Ureter (tissue), 1 donor: ENCODE data around the gene FAM163B. TPM values are rescaled to one million over a fixed set of nuclear protein-coding genes. Genes with fewer than 3 reads are reported as not detected.
"Not testable (repeated sequence)": the region's sequence is repeated elsewhere in the genome, so short reads cannot be mapped to it uniquely, and the experiment has no call there.

Experiments
- DNase-seq: peaks from one replicate; pipeline ENCODE4 v3.0.0-alpha.2; 2020; ENCODE audit warnings: low spot score
- total RNA-seq: library from RNA; stranded (reverse); gene quantifications from one replicate; pipeline ENCODE4 v1.2.4, GENCODE V29; 2023
- donor health status: DM: yes; HTN: yes; CAD: no.

FAM163B gene
- total RNA-seq, 1 donor from 2014 or later = not detected

DNA sequence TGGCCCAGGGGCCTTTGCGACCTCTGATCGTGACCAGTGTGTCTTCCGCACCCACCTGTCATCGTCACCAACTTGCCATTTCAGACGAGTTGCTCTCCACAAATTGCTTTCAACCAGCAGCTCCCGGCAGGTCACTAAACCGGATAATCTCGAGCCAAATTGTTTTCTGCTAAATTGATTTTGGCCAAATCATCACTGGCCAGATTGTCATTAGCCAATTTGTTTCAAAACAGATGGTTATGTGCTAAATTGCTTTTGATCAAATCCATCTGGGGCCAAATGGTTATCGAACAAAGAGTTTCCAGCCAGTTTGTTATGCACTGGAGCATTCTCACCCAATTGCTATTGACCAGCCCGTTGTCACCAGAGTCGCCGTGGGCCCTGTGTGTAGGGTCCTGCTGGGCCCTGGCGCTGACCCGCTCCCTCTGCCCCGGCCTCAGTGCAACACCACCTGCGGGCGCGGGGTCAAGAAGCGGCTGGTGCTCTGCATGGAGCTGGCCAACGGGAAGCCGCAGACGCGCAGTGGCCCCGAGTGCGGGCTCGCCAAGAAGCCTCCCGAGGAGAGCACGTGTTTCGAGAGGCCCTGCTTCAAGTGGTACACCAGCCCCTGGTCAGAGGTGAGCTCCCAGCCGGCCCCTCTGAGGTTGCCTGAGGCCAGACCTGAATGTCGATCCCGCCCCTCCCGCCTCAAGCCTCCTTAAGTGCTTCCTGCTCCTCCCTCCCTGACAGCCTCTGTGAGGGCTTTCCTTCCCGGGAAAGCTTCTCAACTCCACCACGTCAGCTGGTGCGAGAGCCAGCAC, 39.1 kb downstream of the FAM163B start:
- DNase-seq = no peak

DNA sequence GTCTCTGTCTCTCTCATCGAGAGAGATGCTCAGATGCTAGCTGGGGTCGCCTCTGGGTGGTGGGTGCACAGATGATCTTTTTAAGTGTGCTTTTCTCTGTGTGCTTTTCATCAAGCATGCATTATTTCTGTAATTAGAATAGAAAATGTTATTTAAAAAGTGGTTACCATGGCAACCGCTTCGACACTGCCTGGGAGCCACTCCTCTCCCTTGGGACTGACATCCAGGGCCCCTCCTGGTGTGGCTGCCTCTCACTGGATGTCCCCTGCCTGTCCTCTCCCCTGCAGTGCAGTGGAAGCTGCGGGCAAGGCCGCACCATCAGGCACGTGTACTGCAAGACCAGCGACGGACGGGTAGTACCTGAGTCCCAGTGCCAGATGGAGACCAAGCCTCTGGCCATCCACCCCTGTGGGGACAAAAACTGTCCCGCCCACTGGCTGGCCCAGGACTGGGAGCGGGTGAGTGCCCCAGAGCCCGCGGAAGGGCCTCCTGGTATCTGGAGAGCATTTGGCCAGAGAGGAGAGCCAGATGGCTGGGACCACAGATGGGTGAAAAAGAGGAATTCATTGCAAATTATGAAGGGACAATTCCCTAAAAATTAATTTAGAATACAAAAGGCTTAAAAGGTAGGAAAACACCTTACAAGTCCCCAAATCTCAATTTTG, 39.9 kb downstream of the FAM163B start:
- DNase-seq = no peak

DNA sequence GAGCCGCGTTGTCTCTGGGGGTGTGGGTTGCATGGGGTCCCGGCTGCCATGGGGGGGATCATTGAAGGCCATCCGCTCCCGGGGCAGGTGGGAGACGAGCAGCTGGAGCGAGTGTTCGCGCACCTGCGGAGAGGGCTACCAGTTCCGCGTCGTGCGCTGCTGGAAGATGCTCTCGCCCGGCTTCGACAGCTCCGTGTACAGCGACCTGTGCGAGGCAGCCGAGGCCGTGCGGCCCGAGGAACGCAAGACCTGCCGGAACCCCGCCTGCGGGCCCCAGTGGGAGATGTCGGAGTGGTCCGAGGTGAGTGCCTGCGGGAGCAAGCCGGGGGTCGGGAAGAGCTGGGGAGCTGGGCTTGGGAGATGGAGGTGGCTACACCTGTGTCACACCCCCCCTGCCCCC, 41.0 kb downstream of the FAM163B start:
- no peak for DNase-seq

DNA sequence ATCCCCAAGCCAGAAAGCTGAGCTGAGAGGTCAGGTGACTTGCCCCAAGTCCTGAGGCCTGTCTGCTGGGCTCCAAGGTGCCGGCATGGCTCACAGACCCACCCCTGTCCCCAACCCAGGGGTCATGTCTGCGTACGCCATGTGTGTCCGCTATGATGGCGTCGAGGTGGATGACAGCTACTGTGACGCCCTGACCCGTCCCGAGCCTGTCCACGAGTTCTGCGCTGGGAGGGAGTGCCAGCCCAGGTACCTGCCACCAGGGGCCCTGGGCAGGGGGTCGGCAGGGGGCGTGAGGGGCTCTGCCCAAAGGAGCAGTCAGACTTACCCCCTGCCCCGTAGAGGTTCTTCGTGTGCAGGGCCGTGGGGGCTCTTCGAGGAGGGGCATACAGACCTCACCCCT, 42.4 kb downstream of the FAM163B start:
- DNase-seq = no peak

GRCh38 chr9:133566382-133566781, 42.8 kb downstream of the FAM163B start:
- no peak for DNase-seq

DNA sequence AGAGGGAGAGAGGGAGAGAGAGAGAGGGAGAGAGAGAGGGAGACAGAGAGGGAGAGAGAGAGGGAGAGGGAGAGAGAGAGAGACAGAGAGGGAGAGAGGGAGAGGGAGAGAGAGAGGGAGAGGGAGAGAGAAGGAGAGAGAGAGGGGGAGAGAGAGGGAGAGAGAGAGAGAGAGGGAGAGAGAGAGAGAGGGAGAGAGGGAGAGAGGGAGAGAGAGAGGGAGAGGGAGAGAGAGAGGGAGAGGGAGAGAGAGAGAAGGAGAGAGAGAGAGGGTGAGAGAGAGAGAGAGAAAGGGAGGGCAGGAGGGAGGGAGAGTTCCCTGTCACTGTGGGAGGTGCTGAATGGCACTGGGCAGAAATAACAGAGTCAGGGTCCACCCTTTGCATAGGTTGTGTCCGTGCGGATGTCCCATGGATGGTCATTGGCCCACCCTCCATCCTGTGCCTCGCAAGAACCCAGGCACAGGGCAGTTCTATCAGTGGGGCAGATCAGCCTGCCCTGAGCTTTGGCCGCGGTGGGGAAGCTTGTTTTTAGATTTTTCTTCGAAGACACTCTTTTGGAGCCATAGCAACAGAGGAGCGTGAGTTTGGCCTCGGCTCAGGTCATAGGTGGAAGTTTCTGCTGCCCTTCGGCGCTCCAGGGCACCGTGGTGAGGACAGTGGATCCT, 44.6 kb downstream of the FAM163B start:
- no peak for DNase-seq

DNA sequence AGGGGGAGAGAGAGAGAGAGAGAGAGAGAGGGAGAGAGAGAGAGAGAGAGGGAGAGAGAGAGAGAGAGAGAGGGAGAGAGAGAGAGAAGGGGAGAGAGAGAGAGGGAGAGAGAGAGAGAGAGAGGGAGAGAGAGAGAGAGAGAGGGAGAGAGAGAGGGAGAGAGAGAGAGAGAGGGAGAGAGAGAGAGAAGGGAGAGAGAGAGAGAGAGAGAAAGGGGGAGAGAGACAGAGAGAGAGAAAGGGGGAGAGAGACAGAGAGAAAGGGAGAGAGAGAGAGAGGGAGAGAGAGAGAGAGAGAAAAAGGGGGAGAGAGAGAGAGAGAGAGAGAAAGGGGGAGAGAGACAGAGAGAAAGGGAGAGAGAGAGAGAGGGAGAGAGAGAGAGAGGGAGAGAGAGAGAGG, 45.4 kb downstream of the FAM163B start:
- DNase-seq = not testable (repeated sequence)

DNA sequence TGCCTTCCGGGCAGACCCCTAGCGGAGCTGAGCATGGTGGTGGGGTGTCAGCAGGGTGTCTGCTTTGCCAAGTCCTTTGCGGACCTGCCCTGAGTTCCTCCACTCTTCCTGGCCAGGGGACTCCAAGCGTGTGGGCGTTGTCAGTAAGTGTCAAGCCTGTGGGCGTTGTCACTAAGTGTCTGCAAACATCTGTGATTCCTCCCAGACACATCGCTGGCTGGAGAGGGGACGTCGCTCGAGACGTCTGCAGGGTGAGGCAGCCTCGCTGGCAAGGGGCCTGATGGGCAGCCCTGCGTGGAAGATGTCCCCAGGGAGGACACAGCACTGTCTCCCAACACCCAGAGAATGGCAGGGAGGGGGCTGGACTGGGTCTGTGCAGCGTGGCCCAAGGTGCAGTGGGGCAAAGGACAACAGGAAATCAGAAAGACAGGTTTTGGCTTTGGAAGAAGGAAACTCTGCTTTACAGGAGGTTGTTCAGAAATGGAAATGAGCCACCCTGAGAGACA, 45.8 kb downstream of the FAM163B start:
- peak; percentile 61 for DNase-seq

DNA sequence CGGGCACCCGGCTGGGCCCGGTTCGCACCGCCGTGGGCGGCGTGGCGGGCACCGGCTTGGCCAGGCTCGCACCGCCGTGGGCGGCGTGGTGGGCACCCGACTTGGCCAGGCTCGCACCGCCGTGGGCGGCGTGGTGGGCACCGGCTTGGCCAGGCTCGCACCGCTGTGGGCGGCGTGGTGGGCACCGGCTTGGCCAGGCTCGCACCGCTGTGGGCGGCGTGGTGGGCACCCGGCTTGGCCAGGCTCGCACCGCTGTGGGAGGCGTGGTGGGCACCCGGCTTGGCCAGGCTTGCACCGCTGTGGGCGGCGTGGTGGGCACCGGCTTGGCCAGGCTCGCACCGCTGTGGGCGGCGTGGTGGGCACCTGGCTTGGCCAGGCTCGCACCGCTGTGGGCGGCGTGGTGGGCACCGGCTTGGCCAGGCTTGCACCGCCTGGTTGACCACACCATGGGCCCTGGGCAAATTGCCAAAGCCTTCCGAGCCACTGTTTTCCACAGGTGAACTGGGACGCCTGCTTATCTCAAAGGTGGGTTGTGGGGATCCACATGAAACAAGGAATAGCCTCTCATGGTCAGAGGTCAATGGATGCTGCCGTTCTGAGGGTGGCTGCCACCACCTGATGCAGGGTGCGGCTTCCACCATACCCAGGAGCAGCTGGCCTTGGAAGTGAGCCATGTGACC, 46.4 kb downstream of the FAM163B start:
- no peak for DNase-seq

DNA sequence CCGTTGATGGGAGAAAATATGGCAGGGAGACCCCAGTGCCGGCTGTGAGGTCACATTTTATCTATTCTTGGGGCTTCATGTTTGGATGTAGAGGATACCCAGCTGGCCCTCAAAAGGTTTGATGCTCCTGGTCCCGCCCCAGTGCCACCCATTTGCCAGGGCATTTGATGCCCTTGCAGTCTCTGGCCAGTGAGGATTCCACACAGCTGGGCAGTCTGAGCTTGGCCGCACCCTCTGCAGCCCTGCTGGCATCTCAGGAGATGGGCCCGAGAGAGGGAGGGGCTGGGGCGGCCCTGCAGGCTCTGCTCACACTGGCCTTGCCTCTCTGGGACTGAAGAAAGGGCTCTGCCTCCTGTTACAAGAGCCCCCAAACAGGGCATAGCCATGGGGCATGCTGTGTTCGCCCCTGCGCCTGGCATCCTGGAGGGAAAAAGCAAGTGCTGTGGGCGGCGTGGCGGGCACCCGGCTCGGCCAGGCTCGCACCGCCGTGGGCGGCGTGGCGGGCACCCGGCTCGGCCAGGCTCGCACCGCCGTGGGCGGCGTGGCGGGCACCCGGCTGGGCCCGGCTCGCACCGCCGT, 47.1 kb downstream of the FAM163B start:
- no peak for DNase-seq

GRCh38 chr9:133560944-133561343, 48.2 kb downstream of the FAM163B start:
- no peak for DNase-seq

- no peak for DNase-seq
These were observed 48.9 kb downstream of the FAM163B start for GRCh38 chr9:133560311-133560710.

DNA sequence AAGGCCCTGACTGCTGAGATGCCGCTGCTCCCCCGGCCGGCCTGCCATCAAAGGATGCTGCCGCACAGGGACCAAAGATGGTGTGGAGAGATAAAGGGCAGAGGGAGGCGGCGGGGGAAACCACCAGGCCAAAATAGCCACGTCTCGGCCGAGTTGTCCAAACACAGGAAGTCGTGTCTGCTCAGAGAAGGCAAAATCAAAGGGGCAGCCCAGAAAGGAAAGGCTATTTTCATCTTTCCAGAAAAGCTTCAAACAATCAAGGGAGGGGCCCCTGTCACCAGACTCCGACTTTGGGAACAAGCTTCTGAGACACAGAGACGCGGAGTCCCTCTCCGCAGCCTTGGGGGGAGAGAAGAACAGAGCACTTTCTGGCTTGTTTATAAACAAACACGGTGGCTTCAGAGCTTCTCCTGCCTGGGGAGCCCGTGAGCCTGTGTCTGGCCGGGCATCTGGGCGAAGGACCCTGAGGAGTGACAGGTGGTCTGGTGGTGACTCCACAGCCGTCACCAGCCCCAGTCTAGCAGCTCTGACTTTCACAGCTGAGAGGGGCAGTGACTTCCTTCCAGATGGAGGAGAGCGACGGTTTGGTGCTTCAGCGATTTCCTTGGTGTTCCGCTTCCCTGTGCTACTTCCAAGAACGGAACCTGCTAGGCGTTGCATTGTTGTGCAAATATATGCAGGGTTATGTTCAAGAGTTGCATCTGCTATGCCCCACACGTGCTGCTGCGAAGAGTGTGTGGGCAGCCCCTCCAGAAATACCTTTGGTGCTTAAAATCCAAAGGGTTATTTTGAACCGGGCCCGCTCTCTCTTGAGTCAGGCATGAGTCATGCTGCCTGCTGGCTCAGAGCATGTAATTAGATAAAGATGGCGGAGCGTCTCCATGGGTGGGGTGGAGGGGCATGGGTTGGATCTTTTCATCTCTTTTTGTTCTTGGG, 50.7 kb downstream of the FAM163B start:
- no peak for DNase-seq

- DNase-seq = no peak
These were observed 51.6 kb downstream of the FAM163B start for GRCh38 chr9:133557581-133557980.

DNA sequence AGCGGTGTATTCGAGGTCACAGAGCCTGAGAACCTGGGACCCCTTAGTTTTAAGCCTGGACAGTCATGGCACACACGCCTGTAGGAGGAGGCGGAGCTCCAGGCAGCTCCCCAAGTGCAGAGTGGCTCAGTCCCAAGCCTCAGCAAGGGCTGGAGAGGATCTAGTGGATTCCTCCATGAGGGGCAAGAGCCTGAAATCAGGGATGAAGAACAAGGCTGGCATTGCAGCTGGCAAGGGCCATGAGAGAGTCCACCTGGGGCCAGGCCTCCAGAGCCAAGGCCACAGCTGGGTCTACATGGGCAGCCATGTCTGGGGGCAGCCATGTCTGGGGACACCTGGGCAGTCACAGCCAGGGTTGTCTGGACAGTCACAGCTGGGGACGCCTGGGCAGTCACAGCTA, 52.8 kb downstream of the FAM163B start:
- DNase-seq = no peak

DNA sequence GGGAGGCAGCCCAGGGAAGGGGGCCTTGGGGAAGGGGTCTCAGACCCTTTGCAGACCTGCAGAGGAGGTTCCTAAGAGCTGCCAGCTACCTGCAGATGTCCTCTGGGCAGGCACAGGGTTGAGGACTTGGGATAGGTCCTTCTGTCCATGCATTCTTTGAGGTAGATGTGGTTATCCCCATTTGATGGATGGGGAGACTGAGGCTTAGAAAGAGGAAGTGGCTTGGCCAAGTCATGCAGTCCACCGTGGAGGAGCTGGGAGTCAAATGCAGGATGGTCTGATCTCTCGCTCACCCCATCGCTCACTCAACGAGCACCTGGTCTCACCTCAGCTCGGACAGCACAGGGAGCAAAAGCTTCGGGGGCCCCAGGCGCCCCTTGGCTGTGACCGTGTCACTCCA, 54.5 kb downstream of the FAM163B start:
- DNase-seq = no peak

DNA sequence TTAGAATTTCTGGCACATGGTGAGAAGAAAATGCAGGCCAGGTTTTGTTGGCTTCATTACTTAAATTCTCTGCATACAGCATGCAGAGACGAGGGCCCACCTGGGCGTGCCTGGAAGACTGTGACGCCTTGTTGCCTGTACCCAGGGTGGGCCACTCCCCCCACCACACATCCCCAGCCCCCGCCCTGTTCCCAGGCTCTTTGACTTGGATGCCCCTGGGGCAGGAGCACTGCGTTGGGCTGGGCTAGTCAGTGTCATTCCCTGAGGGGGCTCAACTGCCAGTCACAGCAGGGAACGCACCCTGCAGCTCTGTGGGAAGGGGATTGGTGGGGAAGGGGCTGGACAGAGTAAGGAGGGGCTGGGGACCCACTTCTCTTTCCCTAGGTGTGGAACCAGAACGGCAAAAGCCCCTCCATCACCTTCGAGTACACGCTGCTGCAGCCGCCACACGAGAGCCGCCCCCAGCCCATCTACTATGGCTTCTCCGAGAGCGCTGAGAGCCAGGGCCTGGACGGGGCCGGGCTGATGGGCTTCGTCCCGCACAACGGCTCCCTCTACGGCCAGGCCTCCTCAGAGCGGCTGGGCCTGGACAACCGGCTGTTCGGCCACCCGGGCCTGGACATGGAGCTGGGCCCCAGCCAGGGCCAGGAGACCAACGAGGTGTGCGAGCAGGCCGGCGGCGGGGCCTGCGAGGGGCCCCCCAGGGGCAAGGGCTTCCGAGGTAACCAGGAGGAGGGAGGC, 55.0 kb downstream of the FAM163B start:
- no peak for DNase-seq

DNA sequence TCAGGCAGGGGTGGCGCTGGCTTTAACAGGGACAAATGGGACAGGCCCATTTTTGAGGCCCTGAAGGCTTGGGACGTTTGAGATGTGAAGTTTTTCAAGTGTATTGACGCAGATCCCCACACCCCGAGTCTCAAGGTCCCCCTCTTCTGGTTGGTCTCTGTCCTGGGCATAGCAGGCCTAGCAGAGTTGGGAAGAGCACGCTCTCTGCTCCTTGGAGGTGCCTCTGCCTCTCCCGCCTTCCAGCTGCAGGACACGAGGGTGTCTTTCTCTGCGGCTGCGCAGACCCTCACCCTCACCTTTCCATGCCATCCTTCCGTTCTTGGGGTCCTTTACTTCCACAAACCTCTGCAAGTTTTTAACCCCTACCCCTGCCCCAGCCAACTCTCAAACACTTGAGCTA, 56.1 kb downstream of the FAM163B start:
- DNase-seq = no peak

DNA sequence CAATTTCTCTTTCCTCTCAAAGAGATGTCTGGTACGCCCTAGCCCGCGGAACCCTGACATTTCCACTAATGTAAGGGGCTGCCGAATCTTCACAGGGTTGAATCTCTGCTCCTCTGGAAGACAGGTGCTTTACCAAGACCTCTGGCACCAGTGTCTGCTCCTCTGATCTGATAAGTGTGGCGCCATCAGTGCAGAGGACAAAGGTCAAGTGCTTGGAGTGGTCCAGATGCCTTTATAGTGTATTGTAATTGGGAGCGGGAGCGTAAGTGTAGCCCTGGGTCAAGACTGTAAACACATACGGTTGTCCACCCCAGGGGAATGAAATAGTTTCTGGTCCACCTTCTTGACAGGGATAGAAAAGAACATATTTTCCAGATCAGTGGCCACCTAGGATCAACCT, 57.0 kb downstream of the FAM163B start:
- no peak for DNase-seq

DNA sequence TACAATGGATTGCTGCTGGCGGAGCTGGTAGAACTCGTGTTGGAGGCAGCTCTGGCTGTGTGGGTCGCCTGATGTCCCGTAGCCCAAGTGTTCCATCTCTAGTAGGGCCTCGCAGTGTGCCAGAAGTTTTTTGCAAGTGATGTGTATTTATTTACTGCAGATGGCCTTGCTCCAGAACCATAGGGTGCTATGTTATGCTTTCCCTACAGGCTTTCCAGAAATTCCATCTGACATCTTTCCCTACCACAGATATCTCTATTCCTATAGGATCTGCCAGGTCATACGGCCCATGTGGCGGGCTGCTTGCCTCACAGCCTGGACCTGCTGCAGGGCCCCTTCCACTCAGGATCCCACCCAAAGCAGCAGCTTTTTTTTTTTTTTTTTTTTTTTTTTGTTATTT, 57.7 kb downstream of the FAM163B start:
- DNase-seq = no peak
